ENCODE measurements around the gene CDH23.

CDH23 gene

GRCh38 chr10:71692598-71693306, 296.0 kb downstream of the CDH23 start:
- no peak for TF ChIP-seq CTCF (conservative IDR thresholded peaks at IDR 0.05; ENCODE audit: low read depth, low read length)

GRCh38 chr10:71693377-71693776, 296.7 kb downstream of the CDH23 start:
- DNase-seq (ENCODE audit: low read depth) = no peak
- no peak for TF ChIP-seq CTCF (conservative IDR thresholded peaks at IDR 0.05; ENCODE audit: low read depth, low read length)
- no peak overlapping the region for H3K4me3 ChIP-seq (ENCODE audit: low read depth, low read length)

More at GRCh38 chr10:71692598-71693306, 296.0 kb downstream of the CDH23 start:
- no peak overlapping the region for H3K4me3 ChIP-seq (ENCODE audit: low read depth, low read length)
- DNase-seq (ENCODE audit: low read depth) = no peak

GRCh38 chr10:71694039-71694501, 297.4 kb downstream of the CDH23 start:
- no peak overlapping the region for H3K4me3 ChIP-seq (ENCODE audit: low read depth, low read length)

GRCh38 chr10:71694567-71694968, 297.8 kb downstream of the CDH23 start:
- no peak for TF ChIP-seq CTCF (conservative IDR thresholded peaks at IDR 0.05; ENCODE audit: low read depth, low read length)
- H3K4me3 ChIP-seq (ENCODE audit: low read depth, low read length) = no peak overlapping the region
- no peak for DNase-seq (ENCODE audit: low read depth)

More at GRCh38 chr10:71694039-71694501, 297.4 kb downstream of the CDH23 start:
- no peak for DNase-seq (ENCODE audit: low read depth)
- TF ChIP-seq CTCF (conservative IDR thresholded peaks at IDR 0.05; ENCODE audit: low read depth, low read length) = no peak

GRCh38 chr10:71695502-71696476, 299.1 kb downstream of the CDH23 start:
- no peak for DNase-seq (ENCODE audit: low read depth)
- no peak overlapping the region for H3K4me3 ChIP-seq (ENCODE audit: low read depth, low read length)

More at GRCh38 chr10:71695502-71696476, 299.1 kb downstream of the CDH23 start:
- TF ChIP-seq CTCF (conservative IDR thresholded peaks at IDR 0.05; ENCODE audit: low read depth, low read length) = no peak

All from choroid plexus epithelial cell (primary cell).